H9 (cell line): ENCODE measurements around the gene STK31. TPM values are rescaled to one million over a fixed set of nuclear protein-coding genes. Genes with fewer than 3 reads are reported as not detected.

Experiments
- DNase-seq: peaks from one replicate; pipeline ENCODE4 v3.0.0-alpha.2; 2017
- H2AFZ ChIP-seq: one replicate; pipeline ENCODE4 v1.6.1; 2013; ENCODE audit warnings: mild to moderate bottlenecking, low read length, control low read depth, moderate library complexity
- H2AK5ac ChIP-seq: 2 replicates; pipeline ENCODE4 v1.6.1; 2013; ENCODE audit warnings: low read length, control low read depth, mixed read lengths; ENCODE audit not compliant: insufficient read length
- H2BK120ac ChIP-seq: one replicate; pipeline ENCODE4 v1.6.1; 2013; ENCODE audit warnings: low read depth, mild to moderate bottlenecking, low read length, control low read depth, inconsistent platforms; ENCODE audit not compliant: poor library complexity, severe bottlenecking
- H2BK12ac ChIP-seq: 2 replicates; pipeline ENCODE4 v1.6.1; 2013; ENCODE audit warnings: low read length, control low read depth, mixed read lengths, low read depth; ENCODE audit not compliant: insufficient read length
- H2BK15ac ChIP-seq: 2 replicates; pipeline ENCODE4 v1.6.1; 2013; ENCODE audit warnings: low read depth, low read length, control low read depth
- H2BK20ac ChIP-seq: one replicate; pipeline ENCODE4 v1.6.1; 2013; ENCODE audit warnings: low read depth, mild to moderate bottlenecking, low read length, control low read depth, inconsistent platforms; ENCODE audit not compliant: poor library complexity, severe bottlenecking
- H2BK5ac ChIP-seq: 2 replicates; pipeline ENCODE4 v1.6.1; 2013; ENCODE audit warnings: low read length, control low read depth, mixed read lengths; ENCODE audit not compliant: insufficient read length
- H3K14ac ChIP-seq: 2 replicates; pipeline ENCODE4 v1.6.1; 2013; ENCODE audit warnings: low read length, control low read depth; ENCODE audit not compliant: insufficient read depth
- H3K18ac ChIP-seq: 2 replicates; pipeline ENCODE4 v1.6.1; 2013; ENCODE audit warnings: low read depth, mild to moderate bottlenecking, mixed read lengths, low read length, control low read depth; ENCODE audit not compliant: insufficient read length
- H3K23ac ChIP-seq: 2 replicates; pipeline ENCODE4 v1.6.1; 2013; ENCODE audit warnings: low read length, control low read depth, mixed read lengths, low read depth; ENCODE audit not compliant: insufficient read length
- H3K23me2 ChIP-seq: 2 replicates; pipeline ENCODE4 v1.6.1; 2013; ENCODE audit warnings: low read depth, mild to moderate bottlenecking, mixed read lengths, low read length, control low read depth; ENCODE audit not compliant: insufficient read length, poor library complexity, severe bottlenecking
- H3K27ac ChIP-seq: 2 replicates; pipeline ENCODE4 v1.5.1; 2013; ENCODE audit warnings: low read length, control low read depth, mixed read lengths, low read depth; ENCODE audit not compliant: insufficient read length
- H3K27me3 ChIP-seq: 2 replicates; pipeline ENCODE4 v1.6.1; 2013; ENCODE audit warnings: low read length, control low read depth, inconsistent platforms; ENCODE audit not compliant: insufficient read depth
- H3K4ac ChIP-seq: 2 replicates; pipeline ENCODE4 v1.6.1; 2013; ENCODE audit warnings: low read depth, mild to moderate bottlenecking, control low read depth, inconsistent platforms, low read length, moderate library complexity
- H3K4me1 ChIP-seq: 2 replicates; pipeline ENCODE4 v1.6.1; 2013; ENCODE audit warnings: low read length, control low read depth, inconsistent platforms; ENCODE audit not compliant: insufficient read depth
- H3K4me2 ChIP-seq: 2 replicates; pipeline ENCODE4 v1.6.1; 2013; ENCODE audit warnings: low read length, control low read depth, mixed read lengths; ENCODE audit not compliant: insufficient read length, insufficient read depth
- H3K56ac ChIP-seq: 2 replicates; pipeline ENCODE4 v1.6.1; 2013; ENCODE audit warnings: low read depth, mild to moderate bottlenecking, mixed read lengths, low read length, control low read depth; ENCODE audit not compliant: insufficient read length
- H3K79me1 ChIP-seq: 2 replicates; pipeline ENCODE4 v1.6.1; 2013; ENCODE audit warnings: low read depth, mild to moderate bottlenecking, moderate library complexity, low read length, control low read depth, inconsistent platforms; ENCODE audit not compliant: insufficient read depth, poor library complexity, severe bottlenecking
- H3K79me2 ChIP-seq: 2 replicates; pipeline ENCODE4 v1.6.1; 2013; ENCODE audit warnings: low read length, control low read depth, inconsistent platforms; ENCODE audit not compliant: insufficient read depth
- H3K9ac ChIP-seq: 2 replicates; pipeline ENCODE4 v1.6.1; 2013; ENCODE audit warnings: low read length, control low read depth, mixed read lengths; ENCODE audit not compliant: insufficient read length; ENCODE audit errors: extremely low read depth
- H3K9me3 ChIP-seq: one replicate; pipeline ENCODE4 v1.6.1; 2013; ENCODE audit warnings: low read depth, low read length, inconsistent platforms; ENCODE audit not compliant: control insufficient read depth
- H3T11ph ChIP-seq: one replicate; pipeline ENCODE4 v1.6.1; 2013; ENCODE audit warnings: mild to moderate bottlenecking, low read length, control low read depth, inconsistent platforms
- H4K20me1 ChIP-seq: one replicate; pipeline ENCODE4 v1.6.1; 2013; ENCODE audit not compliant: control insufficient read depth, insufficient read length, insufficient read depth
- H4K5ac ChIP-seq: 2 replicates; pipeline ENCODE4 v1.6.1; 2013; ENCODE audit warnings: low read depth, mild to moderate bottlenecking, mixed read lengths, low read length, control low read depth; ENCODE audit not compliant: insufficient read length
- H4K8ac ChIP-seq: replicated peaks from 2 replicates; pipeline ENCODE4 v1.6.1; 2013; ENCODE audit warnings: low read length, control low read depth, mixed read lengths, low read depth; ENCODE audit not compliant: insufficient read length
- H4K91ac ChIP-seq: 2 replicates; pipeline ENCODE4 v1.6.1; 2013; ENCODE audit warnings: low read depth, mild to moderate bottlenecking, moderate library complexity, mixed read lengths, low read length, control low read depth; ENCODE audit not compliant: insufficient read length
- H3K27ac Mint-ChIP-seq, 3 experiments: 2 replicates in 2 of 3; 3 replicates in 1 of 3; pipeline ENCODE4 v1.8.0; 2020 to 2021; ENCODE audit warnings: mixed read lengths in 3 of 3, mild to moderate bottlenecking in 1 of 3, moderate library complexity in 1 of 3
- H3K27me3 Mint-ChIP-seq: 2 replicates; pipeline ENCODE4 v1.8.0; 2021; ENCODE audit warnings: low read depth, mild to moderate bottlenecking, moderate library complexity, mixed read lengths
- H3K36me3 Mint-ChIP-seq, 3 experiments: 2 replicates in 2 of 3; 3 replicates in 1 of 3; pipeline ENCODE4 v1.8.0; 2020 to 2021; ENCODE audit warnings: low read depth in 3 of 3, mixed read lengths in 3 of 3; ENCODE audit not compliant: insufficient read depth in 1 of 3
- H3K4me1 Mint-ChIP-seq, 2 experiments: 2 replicates each; pipeline ENCODE4 v1.8.0; 2020; ENCODE audit warnings: mixed read lengths in 2 of 2
- H3K4me3 Mint-ChIP-seq, 2 experiments: 2 replicates in 1 of 2; 3 replicates in 1 of 2; pipeline ENCODE4 v1.8.0; 2020 to 2021; ENCODE audit warnings: mild to moderate bottlenecking in 2 of 2, mixed read lengths in 2 of 2, moderate library complexity in 1 of 2
- H3K9me3 Mint-ChIP-seq, 2 experiments: 2 replicates in 1 of 2; 3 replicates in 1 of 2; pipeline ENCODE4 v1.8.0; 2020; ENCODE audit warnings: mild to moderate bottlenecking in 2 of 2, mixed read lengths in 2 of 2, moderate library complexity in 1 of 2
- WGBS: extraction: QIAGEN DNeasy Blood & Tissue Kit; methylation state at CpG from one replicate; pipeline ENCODE4 v1.1.7; 2013; ENCODE audit warnings: missing lambda C conversion rate, low lambda C conversion rate, mixed read lengths; ENCODE audit not compliant: insufficient read length; ENCODE audit errors: extremely low coverage; 5-methylcytosine and 5-hydroxymethylcytosine counted together
- total RNA-seq: library from RNA; stranded (reverse); gene quantifications from 2 replicates; pipeline ENCODE4 v1.2.1, GENCODE V29; 2021
- TF ChIP-seq, protein P1 (sequence below): fragments of 200-600 bp; sonication (generic); conservative IDR thresholded peaks from 3 replicates; pipeline ENCODE4 v1.8.0; 2021; ENCODE audit warnings: antibody characterized with exemption, mild to moderate bottlenecking

STK31 gene
- total RNA-seq, 1 experiment from 2014 or later = 0.24 TPM

DNA sequence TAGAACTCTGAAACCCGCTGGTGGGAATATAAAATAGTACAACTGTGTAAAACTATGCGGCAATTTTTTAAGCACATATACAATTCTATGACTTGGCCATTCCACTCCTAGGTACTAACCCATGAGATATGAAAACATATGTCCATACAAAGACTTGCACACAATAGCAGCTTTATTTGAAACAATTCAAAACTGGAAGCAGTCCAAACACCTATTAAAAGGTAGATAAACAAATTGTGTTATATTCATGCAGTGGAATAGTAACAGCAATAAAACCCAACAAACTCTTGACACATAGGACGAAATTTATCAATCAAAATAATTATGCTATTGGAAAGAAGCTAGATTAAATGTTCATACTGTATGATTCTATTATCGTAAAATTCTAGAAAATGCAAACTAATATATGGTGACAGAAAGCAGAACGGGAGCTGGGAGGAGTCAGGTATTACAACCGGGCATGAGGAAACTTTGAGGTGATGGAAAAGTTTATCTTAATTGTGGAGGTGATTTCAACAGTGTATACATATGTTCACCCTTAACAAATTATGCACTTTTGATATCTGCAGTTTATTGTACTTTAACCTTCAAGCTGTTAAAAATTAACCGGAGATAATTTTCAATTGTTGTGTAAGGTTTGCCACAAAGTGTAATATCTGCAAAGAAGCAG, 803 bp upstream of the STK31 start:
- no peak overlapping the region; a peak in 1 of 7 replicates for H3K27ac Mint-ChIP-seq
- H2BK5ac ChIP-seq = no peak overlapping the region
- H3K18ac ChIP-seq = no peak overlapping the region
- H2BK120ac ChIP-seq = no peak overlapping the region
- H3K27me3 Mint-ChIP-seq = no peaks in the 10 kb centered on the region; the same call in 1 of the 2 replicates
- no peaks in the 10 kb centered on the region for H3K23me2 ChIP-seq
- no CpG with 5 or more reads among the region's 7 CpGs for whole genome bisulfite sequencing
- H3K27me3 ChIP-seq = no peaks in the 10 kb centered on the region
- no peak overlapping the region for H2AK5ac ChIP-seq
- no peak overlapping the region for H2BK15ac ChIP-seq
- H3K4me2 ChIP-seq = no peak overlapping the region
- H3K4ac ChIP-seq = no peak overlapping the region
- peaks cover 19% of the 10 kb centered on the region for H3K9me3 ChIP-seq
- no peak overlapping the region for H2BK12ac ChIP-seq
- peaks cover 20 to 21% of the 10 kb centered on the region in 2 experiments for H3K9me3 Mint-ChIP-seq
- no peak for DNase-seq
- no peaks in the 10 kb centered on the region for H4K20me1 ChIP-seq
- no peak overlapping the region for H3K23ac ChIP-seq
- no peaks in the 10 kb centered on the region for H3K79me1 ChIP-seq
- H3T11ph ChIP-seq = no peak overlapping the region
- no peaks in the 10 kb centered on the region for H3K4me1 ChIP-seq
- H3K9ac ChIP-seq = no peak overlapping the region
- H3K36me3 Mint-ChIP-seq = peaks cover 24% of the 10 kb centered on the region in 3 experiments
- H3K4me3 Mint-ChIP-seq = no peak overlapping the region
- no peaks in the 10 kb centered on the region for H3K79me2 ChIP-seq
- H3K56ac ChIP-seq = no peak overlapping the region
- H4K8ac ChIP-seq = no peak overlapping the region
- H4K5ac ChIP-seq = no peak overlapping the region
- no peak overlapping the region for H2AFZ ChIP-seq
- no peaks in the 10 kb centered on the region for H3K4me1 Mint-ChIP-seq
- H3K27ac ChIP-seq = no peak overlapping the region
- H2BK20ac ChIP-seq = no peak overlapping the region
- no peak overlapping the region for H4K91ac ChIP-seq
- H3K14ac ChIP-seq = no peak overlapping the region
- TF ChIP-seq, protein P1, sequence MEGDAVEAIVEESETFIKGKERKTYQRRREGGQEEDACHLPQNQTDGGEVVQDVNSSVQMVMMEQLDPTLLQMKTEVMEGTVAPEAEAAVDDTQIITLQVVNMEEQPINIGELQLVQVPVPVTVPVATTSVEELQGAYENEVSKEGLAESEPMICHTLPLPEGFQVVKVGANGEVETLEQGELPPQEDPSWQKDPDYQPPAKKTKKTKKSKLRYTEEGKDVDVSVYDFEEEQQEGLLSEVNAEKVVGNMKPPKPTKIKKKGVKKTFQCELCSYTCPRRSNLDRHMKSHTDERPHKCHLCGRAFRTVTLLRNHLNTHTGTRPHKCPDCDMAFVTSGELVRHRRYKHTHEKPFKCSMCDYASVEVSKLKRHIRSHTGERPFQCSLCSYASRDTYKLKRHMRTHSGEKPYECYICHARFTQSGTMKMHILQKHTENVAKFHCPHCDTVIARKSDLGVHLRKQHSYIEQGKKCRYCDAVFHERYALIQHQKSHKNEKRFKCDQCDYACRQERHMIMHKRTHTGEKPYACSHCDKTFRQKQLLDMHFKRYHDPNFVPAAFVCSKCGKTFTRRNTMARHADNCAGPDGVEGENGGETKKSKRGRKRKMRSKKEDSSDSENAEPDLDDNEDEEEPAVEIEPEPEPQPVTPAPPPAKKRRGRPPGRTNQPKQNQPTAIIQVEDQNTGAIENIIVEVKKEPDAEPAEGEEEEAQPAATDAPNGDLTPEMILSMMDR = no peak
